ENCODE results near the gene NOL12. TPM values are rescaled to one million over a fixed set of nuclear protein-coding genes. Genes with fewer than 3 reads are reported as not detected.

NOL12 gene
- 10 to 100 TPM; 23.5 to 89.1 (median 26.7) TPM for total RNA-seq

GRCh38 chr22:37686002-37686982, at the start of gene NOL12:
NOL12 (plus strand) TSS chr22:37686343; CDS start chr22:37686393, 50 bp downstream.
- Histone ChIP-seq H3K4me3 (peak within 1 kb of the TSS; percentile 61 to 93 (median 90)), H3K27me3 (no peaks in the 10 kb centered on the region), H3K36me3 (peaks cover 9 to 32% (median 19%) of the 10 kb centered on the region in 4 donors), H3K4me1 (peaks cover 16 to 31% (median 21%) of the 10 kb centered on the region in 4 donors), H3K27ac (peak within 1 kb of the TSS; percentile 86 to 91 (median 90)), H3K9me3 (no peaks in the 10 kb centered on the region)
- TF ChIP-seq POLR2A (IDR thresholded peaks at IDR 0.05) (peak in 3 of 4 donors; percentile 37 to 62 (median 47)), EP300 (IDR thresholded peaks at IDR 0.05) (no peak), POLR2AphosphoS5 (IDR thresholded peaks at IDR 0.05) (peak; percentile 71 to 86), CTCF (IDR thresholded peaks at IDR 0.05) (peak in 2 of 6 experiments; percentile 19 to 24)
- peak; percentile 94 to 96 for ATAC-seq (ENCODE audit: low FRiP score in 2 of 2)
- peak; percentile 84 to 90 for DNase-seq
- 4% methylated on average over 50 to 62 of the region's 62 CpGs for WGBS, 2 donors

GRCh38 chr22:37636949-37637273, 49.2 kb upstream of the NOL12 start:
- ATAC-seq (ENCODE audit: low FRiP score in 2 of 2) (no peak), DNase-seq (no peak)
- peak overlapping the region in 3 of 4 donors; percentile 17 to 91 (median 49) for H3K27ac ChIP-seq
- H3K36me3 ChIP-seq, result peaks cover 0 to 7% (median 2%) of the 10 kb centered on the region in 4 donors
- H3K9me3 ChIP-seq, result no peaks in the 10 kb centered on the region
- TF ChIP-seq POLR2AphosphoS5 (IDR thresholded peaks at IDR 0.05), result no peak
- no peak for TF ChIP-seq POLR2A (IDR thresholded peaks at IDR 0.05)
- TF ChIP-seq CTCF (IDR thresholded peaks at IDR 0.05), result no peak
- TF ChIP-seq EP300 (IDR thresholded peaks at IDR 0.05), result no peak
- peaks cover 74 to 79% (median 77%) of the 10 kb centered on the region in 4 donors for H3K4me1 ChIP-seq
- no peaks in the 10 kb centered on the region for H3K27me3 ChIP-seq
- H3K4me3 ChIP-seq, result no peak overlapping the region
- 69 to 79% methylated on average over 3 of the region's 3 CpGs for WGBS, 2 donors

- peaks cover 69 to 77% (median 70%) of the 10 kb centered on the region in 4 donors for H3K4me1 ChIP-seq
- TF ChIP-seq POLR2A (IDR thresholded peaks at IDR 0.05), result no peak
- no peak for TF ChIP-seq POLR2AphosphoS5 (IDR thresholded peaks at IDR 0.05)
- no peak for TF ChIP-seq CTCF (IDR thresholded peaks at IDR 0.05)
- no peak for TF ChIP-seq EP300 (IDR thresholded peaks at IDR 0.05)
- peaks cover 0 to 7% (median 0%) of the 10 kb centered on the region in 4 donors for H3K36me3 ChIP-seq
- no peaks in the 10 kb centered on the region for H3K9me3 ChIP-seq
- no peaks in the 10 kb centered on the region for H3K27me3 ChIP-seq
- H3K4me3 ChIP-seq, result peak overlapping the region in 3 of 4 donors; percentile 57 to 65 (median 64)
- 40 to 44% methylated on average over 11 of the region's 11 CpGs for WGBS, 2 donors
- peak overlapping the region in 3 of 4 donors; percentile 86 to 90 (median 87) for H3K27ac ChIP-seq
- ATAC-seq (ENCODE audit: low FRiP score in 2 of 2), result no peak
- DNase-seq, result no peak
Measured at GRCh38 chr22:37638391-37639069, 47.6 kb upstream of the NOL12 start.

- Histone ChIP-seq H3K9me3 (no peaks in the 10 kb centered on the region), H3K4me1 (peaks cover 63 to 71% (median 64%) of the 10 kb centered on the region in 4 donors), H3K36me3 (peaks cover 0 to 7% (median 0%) of the 10 kb centered on the region in 4 donors), H3K27ac (peak within 1 kb of the TSS; percentile 61 to 90 (median 86)), H3K4me3 (peak within 1 kb of the TSS; percentile 57 to 66 (median 64)), H3K27me3 (no peaks in the 10 kb centered on the region)
- 17 to 38% methylated on average over 6 to 17 of the region's 57 CpGs for WGBS, 2 donors
- ATAC-seq (ENCODE audit: low FRiP score in 2 of 2), result peak in 1 of 2 donors; percentile 63
- peak in 1 of 4 donors; percentile 25 for TF ChIP-seq POLR2A (IDR thresholded peaks at IDR 0.05)
- TF ChIP-seq CTCF (IDR thresholded peaks at IDR 0.05), result peak in 2 of 6 experiments; percentile 12 to 21
- no peak for TF ChIP-seq EP300 (IDR thresholded peaks at IDR 0.05)
- peak; percentile 63 to 92 for DNase-seq
Measured at GRCh38 chr22:37639070-37639760, 46.9 kb upstream of the NOL12 start, which contains the start of gene SH3BP1. SH3BP1 (plus strand) TSS chr22:37639669; CDS start chr22:37639788, 119 bp downstream.
